H4 (cell line): ENCODE measurements around the gene PBRM1. TPM values are rescaled to one million over a fixed set of nuclear protein-coding genes. Genes with fewer than 3 reads are reported as not detected.
A peak's percentile ranks its signal among the peaks of the same experiment; 100 is the strongest.
"Not testable (repeated sequence)": the region's sequence is repeated elsewhere in the genome, so short reads cannot be mapped to it uniquely, and the experiment has no call there.

Experiments
- DNase-seq: peaks from one replicate; pipeline ENCODE4 v3.0.0-alpha.2; 2015; ENCODE audit warnings: low spot score
- total RNA-seq: library from RNA; depleted of rRNA; stranded (reverse); fragments of >200 nt; shearing (Covaris generic); gene quantifications from 2 replicates; pipeline ENCODE4 v1.2.3, GENCODE V29; 2014

Gene PBRM1
- total RNA-seq, 1 experiment from 2014 or later, result 17.4 TPM

DNA sequence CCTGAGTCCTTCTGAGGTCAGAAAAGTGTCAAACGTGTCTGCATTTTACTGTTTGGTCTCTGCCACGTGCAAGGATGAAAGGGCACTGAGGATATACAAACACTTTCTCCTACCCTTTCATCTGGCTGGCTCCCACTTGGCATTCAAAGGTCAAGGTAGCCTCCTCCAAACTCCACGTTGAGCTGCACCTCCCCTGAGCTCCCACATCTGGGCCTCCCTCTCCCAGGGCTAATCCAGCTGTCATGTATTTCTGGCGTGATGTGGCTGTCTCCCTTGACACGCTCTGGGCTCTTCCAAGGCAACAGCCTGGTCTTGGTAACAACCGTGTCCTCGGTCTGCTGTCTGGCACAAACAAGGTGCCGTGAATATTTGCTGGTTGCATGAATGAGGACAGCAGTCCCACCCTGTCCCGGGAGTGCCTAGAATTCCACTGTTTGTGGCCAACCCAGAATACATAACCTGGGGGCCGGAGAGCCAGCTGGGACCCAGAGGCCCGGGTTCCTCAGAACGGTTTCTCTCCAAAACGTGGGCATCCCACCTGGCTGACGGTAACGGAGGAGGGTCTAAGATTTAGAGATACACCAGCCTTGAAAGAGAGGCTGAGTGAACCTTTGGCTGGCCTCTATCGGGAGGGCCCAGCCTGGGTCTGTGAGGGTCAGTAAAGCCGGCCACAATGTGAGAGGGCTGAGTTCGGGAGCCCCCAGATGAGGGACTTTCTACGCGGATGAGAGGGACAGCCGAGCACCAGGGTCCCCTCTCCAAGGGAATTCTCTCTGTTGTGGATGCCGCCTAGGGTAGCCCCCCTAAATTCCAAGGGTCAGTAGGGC lies 19.1 kb upstream of the PBRM1 start:
- DNase-seq, result no peak

- no peak for DNase-seq
Measured at GRCh38 chr3:52703341-52703740, 17.6 kb upstream of the PBRM1 start.

DNA sequence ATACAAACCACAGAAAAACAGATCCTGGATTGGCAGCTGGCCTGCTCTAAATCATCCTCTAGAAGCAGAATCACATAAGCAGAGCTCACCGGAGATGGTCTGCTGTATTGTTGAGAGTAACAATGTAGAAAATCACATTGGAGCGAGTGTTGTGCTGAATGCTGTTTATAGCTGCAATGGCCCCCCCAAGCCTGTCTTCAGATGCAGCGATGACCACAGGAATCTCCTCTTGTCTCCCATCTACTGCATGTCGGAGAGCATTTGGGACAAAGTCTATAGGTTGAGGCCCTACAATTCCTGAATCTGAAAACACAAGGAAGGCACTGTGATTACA lies 11.9 kb upstream of the PBRM1 start:
- no peak for DNase-seq

DNA sequence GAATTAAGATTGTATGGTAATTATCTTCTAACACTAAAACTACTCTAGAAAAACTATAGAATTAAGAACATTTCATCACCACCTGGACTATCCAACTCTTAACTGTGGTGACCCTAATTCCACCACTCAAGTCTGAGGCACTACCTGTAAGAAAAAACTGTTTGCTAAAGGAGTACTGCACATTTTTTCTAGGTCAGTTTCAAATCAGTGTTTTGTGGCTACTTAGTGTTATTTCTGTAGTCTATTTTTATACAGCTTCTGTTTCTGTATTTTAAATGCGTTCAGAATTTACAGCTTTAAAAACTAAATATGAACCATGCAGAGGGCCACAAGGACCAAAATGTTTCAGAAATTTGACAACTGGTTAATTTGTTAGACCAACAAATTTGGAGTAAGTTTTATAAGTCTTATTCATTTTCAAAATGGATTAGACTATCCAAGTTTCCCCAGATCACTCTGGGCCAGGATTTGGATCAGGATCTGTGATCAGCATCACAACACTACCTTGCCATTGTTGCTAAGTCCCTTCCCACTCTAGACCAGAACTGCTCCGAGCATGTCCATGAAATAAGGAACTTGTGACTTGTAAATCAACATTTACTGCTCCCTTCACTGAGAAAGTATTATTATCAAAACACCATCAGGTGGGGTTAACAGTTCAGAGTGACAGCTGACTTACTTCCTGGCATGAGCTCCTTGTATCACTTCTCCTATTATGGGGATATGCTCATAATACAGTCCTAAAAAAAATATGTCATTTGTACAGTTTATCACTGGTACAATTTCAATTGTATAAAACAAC lies 11.3 kb upstream of the PBRM1 start:
- no peak for DNase-seq

GRCh38 chr3:52695798-52696671 lies 10.3 kb upstream of the PBRM1 start:
- DNase-seq, result no peak

DNA sequence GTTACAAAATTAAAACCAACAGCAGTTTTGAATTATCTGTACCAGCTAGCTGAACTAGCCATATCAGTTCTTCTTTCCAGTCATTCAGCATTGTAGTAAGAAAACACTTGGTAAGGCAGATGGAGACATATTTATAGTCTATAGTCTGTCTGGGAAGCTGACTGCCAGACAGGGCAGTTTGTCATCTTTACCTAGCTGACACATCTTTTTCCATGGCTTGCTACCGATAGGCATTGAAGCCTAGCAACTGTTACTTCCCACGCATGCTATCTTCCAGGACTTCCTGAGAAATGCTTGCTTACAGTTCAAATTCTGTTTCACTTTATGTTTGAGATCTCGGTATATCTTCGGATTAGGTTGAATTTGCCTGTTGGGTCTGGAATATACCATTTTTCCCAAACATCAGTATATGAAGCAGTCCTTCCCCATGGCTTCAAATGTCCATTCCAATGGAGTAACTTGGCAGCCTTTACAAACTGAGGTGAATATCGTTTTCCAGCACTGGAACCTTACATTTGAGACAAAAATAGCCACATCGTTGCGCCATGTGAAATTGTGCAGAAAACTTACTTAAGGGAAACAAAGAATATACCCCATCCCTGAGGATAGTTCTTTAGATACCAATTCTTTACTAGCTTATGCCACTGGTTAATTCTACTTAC lies 8.9 kb upstream of the PBRM1 start:
- no peak for DNase-seq

- DNase-seq, result no peak
Measured at GRCh38 chr3:52693071-52693470, 7.4 kb upstream of the PBRM1 start.

DNA sequence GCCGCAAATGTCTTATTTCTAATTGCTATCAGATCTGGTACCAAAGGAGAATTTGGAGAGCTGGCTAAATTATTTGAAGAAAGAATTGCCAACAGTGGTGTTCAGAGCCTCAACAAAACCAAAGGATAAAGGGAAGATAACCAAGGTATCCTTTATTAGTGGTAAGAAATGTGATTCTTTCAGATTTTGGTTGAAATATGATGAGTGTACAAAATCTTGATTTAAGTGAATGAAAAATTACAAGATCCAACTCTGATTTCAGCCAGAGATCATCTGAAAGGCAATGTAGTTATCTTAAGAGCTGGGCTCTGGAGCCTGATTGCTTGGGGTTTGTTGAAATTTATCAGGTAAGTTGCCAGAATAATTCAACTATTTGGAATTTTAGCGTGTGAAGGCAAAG lies 4.8 kb upstream of the PBRM1 start:
- no peak for DNase-seq

GRCh38 chr3:52689151-52689550 lies 3.4 kb upstream of the PBRM1 start:
- DNase-seq, result no peak

GRCh38 chr3:52688266-52688665 lies 2.6 kb upstream of the PBRM1 start:
- DNase-seq, result no peak

DNA sequence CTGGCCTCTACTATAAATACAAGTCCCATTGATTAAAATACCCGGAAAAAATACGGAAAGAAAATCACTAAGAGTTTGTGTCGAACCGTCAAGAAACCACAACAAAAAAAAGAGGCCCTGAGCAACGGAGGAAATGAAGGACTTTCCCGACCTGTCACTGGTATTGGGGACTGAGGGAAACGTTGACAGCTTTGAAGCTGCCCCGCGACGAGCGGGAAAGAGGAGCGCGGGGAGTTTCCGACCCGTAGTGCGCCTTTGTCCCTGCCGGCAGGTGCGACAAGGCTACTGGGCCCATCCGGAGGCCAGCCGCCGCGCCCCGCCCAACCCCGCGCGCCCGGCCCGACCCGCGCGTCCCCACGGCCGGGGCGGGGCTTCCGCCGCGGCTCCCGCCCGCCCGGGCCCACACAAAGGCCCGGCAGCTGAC lies 416 bp downstream of the PBRM1 start:
- peak; percentile 27 for DNase-seq

GRCh38 chr3:52684184-52684583 lies 1.5 kb downstream of the PBRM1 start:
- no peak for DNase-seq

DNA sequence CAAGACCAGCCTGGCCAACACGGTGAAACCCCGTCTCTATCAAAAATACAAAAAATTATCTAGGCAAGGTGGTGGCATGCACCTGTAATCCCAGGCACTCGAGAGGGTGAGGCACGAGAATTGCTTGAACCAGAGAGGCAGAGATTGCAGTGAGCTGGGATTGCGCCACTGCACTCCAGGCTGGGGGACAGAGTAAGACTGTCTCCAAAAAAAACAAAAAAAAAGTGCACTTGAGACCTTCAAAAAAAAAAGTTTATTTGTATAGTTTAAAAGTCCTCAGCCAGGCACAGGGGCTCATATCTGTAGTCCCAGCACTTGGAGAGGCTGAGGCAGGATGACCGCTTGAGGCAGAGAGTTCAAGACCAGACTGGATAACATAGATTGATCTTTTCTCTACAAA lies 2.1 kb downstream of the PBRM1 start:
- no peak for DNase-seq

DNA sequence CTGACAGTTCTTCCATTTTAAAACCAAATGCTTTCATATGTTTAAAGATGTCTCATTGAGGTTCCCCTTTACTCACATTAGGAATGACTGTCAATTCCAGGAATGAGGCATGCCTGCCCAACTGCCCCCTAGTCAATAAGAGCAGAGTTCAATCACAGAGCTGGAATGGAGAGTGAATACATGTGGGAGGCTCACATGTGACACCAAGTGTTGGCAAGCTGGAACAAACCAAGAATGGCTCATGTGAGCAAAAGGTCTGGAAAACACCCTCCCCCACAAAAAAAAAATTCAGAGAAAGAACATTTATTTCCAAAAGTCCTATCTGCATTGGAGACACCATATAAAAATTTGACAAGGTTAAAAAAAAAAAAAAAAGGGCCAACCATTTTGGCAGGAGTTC lies 3.7 kb downstream of the PBRM1 start:
- DNase-seq, result peak; percentile 22

DNA sequence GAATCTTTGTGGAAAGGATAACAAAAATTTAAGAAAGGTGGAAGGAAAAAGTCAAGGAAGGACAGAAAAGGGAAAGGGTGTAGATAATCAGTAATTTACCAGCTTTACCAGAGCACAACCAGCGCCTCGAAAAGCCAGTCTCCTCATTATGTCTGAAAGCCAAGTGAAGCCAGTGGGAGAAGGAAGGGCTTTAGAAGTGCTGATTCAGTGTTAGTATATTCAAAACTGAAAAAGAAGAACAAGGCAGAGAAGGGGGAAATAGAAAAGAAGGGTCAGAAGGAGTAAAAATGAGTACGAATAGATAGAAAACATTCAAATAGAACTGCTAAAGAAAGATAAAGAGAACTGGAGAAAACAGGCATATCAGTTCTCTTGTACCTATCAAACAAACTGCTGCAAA lies 4.1 kb downstream of the PBRM1 start:
- DNase-seq, result no peak

DNA sequence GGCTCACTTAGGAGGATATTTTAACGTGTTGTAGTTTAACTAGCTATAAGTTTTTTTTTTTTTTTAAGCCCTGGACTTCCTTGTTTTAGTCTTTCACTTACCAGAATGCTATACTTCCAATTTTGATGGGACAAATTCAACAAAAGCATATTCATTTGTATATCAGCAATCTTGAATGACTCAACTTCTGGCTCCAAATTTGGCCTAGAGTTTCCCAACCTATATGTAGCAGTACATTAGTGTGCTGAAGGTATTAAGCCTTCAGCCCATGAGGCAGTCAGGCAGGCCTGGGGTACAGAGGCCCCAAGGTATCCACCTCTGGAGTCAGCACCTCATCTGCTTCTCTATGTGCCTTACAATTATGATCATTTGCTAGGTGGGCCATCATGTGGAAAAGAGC lies 5.9 kb downstream of the PBRM1 start:
- no peak for DNase-seq

- DNase-seq, result no peak
Measured at GRCh38 chr3:52679199-52679538, 6.5 kb downstream of the PBRM1 start.

DNA sequence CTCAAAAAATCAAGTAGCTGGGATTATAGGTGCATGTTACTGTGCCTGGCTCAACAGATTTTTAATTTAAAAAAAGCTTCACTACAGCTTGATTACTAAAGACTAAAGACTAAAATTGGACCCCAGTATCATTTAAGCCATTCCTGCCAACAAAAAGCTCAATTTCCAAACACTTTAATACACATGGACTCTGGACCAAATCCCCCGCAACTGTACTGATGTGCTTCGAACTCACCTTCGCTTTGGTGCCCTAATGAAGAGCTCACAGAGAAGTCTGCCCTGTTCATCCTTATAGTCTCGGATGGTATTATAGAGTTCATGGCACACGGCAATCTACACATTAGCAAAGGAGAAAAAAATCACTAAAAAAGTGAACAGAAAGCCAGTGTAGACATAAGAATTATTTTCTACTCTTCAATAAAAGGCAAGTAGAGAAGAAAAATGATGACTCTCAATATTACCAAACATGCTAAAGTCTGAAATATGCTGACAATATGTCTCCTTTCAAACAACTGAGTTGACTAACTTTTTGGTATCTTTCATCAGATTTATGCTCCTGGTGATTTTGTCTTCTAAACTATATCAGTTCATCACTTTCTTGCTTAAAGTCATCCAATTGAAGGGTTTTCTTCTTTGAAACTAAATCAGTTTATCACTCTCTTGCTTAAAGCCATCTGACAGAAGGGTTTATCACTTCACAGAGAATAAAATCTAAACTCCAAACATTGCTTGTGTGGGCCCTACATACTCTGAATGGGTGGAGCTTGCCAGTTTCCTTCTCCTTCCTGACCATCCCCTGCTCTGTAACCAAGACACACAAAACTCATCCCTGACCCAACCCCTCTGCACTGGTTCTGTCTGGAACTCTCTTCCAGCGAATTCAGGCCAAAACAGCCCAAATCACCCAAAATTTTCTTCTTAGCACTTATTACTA lies 7.2 kb downstream of the PBRM1 start:
- DNase-seq, result no peak

GRCh38 chr3:52676201-52676600 lies 9.5 kb downstream of the PBRM1 start:
- DNase-seq, result not testable (repeated sequence)

DNA sequence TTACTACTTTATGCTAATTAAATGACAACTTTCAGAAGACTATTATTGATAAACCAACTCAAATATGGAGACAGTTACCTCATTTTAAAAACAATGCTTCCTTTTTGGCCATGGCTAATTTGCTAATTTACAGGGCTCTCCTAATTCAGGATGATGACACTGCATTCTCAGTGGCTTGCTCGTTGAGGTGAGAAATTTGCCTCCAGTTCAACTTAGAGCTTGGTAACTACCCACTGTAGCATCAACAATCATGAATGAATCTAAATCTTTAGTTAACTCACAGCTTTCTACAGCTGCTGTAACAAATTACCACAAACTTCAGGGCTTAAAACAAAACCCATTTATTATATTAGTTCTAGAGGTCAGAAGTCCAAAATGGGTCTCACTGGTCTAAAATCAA lies 14.0 kb downstream of the PBRM1 start:
- no peak for DNase-seq
